GM21447 (cell line): ENCODE measurements around the gene FCAR.
"Not testable (repeated sequence)": the region's sequence is repeated elsewhere in the genome, so short reads cannot be mapped to it uniquely, and the experiment has no call there.

ENCODE experiments used
- ATAC-seq: cut with Tn5 transposase; IDR thresholded peaks from one replicate; pipeline ENCODE4 v1.9.1; 2021; ENCODE audit not compliant: unreplicated experiment

FCAR gene

DNA sequence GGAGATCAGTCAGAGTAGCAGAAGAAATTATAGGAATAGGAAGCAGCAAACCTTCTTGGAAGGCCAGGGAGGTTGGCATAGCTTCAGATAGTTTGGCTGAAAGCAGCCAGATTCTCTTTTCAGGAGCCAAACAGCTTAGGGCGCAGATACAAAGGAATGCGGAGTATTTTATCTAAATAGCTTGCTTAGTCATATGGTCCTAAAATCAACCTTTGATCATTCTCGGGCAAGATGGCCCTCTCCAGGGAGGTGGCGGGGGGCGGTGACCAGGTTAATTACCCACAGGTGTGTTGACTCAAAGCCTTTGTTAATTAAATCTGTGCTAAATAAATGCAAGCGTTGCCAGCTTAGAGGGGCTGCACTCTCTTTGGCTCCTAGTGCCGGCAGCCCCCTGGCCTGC is 19.4 kb downstream of the FCAR start:
- ATAC-seq, result no peak

DNA sequence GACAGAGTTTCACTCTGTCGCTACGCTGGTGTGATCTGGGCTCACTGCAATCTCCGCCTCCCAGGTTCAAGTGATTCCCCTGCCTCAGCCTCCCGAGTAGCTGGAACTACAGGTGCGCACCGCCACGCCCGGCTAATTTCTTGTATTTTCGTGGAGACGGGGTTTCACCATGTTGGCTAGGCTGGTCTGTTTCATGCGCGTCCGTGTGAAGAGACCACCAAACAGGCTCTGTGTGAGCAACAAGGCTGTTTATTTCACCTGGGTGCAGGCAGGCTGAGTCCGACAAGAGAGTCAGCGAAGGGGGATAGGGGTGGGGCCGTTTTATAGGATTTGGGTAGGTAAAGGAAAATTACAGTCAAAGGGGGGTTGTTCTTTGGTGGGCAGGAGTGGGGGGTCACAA is 20.1 kb downstream of the FCAR start:
- ATAC-seq, result not testable (repeated sequence)

DNA sequence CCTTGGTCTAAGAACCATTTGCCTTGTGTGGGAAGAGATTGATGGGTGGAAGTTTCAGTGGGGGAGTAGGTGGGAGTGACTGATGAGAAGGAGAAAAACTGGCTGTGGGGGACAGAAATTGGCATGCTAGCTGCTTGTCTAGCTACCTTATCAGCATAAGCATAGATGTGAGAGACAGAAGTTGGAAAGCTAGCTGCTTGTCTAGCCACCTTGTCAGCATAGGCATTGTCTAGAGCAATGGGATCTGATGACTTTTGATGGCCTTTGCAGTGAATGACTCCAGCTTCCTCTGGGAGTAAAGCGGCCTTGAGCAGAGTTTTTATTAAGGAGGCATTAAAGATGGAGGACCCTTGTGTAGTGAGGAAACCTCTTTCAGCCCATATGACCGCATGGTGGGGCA is 22.0 kb downstream of the FCAR start:
- no peak for ATAC-seq

DNA sequence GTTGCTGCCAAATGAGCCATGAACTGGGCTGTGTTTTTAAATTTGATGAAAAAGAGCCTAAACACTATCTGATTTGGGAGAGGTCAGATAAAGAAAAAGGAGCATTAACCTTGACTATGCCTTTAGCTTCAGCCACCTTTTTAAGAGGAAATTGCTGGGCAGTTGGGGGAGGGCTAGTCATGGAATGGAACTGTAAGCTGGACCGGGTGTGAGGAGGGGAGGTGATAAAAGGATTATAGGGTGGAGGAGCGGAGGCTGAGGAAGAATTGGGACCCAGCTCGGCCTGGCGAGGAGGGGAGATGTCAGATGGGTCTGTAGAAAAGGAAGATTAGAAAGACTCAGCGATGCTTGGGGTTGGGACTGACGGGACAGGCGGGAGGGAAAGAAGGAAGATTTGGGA is 24.6 kb downstream of the FCAR start:
- ATAC-seq, result not testable (repeated sequence)

DNA sequence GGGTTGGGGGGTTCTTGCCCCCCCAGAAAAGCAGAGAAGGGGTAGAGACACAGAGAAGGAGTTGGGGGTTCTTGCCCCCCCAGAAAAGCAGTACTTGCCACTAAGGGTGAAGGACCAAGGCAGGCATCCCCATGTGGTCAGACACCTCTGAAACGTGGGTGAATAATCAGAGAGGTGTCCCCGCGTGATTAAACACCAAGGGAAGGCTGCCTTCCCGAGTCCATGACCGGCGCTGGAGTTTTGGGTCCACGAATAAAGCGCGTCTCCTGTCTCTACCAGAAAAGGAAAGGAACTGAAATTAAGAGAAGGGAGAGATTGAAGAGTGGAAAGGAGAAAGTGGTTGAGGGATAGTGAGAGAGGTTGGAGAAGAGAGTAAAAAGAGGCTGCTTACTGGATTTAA is 25.6 kb downstream of the FCAR start:
- not testable (repeated sequence) for ATAC-seq

DNA sequence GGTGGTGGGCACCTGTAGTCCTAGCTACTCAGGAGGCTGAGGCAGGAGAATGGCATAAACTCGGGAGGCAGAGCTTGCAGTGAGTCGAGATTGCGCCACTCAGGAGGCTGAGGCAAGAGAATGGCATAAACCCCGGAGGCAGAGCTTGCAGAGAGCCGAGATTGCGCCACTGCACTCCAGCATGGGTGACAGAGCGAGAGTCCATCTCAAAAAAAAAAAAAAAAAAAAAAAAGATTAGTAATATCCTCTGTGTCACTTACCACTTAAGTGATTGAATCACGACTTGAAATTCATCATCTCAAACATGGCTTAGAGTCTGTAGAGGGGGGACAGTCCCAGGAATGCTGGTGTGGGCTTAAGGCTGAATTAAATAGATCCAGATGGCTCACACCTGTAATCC is 27.1 kb downstream of the FCAR start:
- not testable (repeated sequence) for ATAC-seq

DNA sequence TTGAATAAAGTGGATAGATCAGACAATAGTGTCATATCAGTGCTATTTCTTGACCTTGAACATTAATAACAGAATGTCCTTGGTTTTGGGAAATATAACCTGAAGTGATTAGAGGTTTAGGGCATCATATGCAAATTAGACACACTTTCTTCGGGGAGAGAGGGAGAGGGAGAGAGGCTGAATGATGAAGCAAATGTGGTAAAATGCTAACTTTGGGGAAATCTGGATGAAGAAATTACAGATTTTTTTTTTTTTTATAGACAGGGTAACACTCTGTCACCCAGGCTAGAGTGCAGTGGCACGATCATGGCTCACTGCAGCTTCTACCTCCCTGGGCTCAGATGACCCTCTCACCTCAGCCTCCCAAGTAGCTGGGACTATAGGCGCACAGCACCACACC is 28.0 kb downstream of the FCAR start:
- ATAC-seq, result no peak

DNA sequence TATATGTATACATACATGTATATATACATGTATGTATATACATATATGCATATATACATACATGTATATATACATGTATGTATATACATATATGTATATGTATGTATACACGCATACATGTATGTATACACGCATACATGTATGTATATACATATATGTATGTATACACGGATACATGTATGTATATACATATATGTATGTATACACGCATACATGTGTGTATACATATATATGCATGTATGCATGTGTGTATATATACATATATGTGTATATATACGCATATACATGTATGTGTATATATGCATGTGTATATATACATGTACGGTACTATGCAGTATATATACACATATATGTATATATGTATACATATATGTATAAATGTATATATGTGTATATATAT is 29.3 kb downstream of the FCAR start:
- ATAC-seq, result no peak

DNA sequence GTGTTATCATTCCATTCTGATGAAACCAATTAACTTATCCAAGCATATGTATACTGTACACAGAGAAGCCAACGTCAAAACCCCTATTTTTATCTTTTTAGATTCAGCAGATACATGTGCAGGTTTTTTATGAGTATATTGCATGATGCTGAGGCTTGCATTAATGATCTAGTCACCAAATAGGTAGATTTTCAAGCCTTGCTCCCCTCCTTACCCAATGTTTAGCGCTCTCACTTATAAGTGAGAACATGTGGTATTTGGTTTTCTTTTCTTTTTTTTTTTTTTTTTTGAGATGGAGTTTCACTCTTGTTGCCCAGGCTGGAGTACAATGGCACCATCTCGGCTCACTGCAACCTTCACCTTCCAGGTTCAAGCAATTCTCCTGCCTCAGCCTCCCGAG is 30.2 kb downstream of the FCAR start:
- ATAC-seq, result not testable (repeated sequence)

DNA sequence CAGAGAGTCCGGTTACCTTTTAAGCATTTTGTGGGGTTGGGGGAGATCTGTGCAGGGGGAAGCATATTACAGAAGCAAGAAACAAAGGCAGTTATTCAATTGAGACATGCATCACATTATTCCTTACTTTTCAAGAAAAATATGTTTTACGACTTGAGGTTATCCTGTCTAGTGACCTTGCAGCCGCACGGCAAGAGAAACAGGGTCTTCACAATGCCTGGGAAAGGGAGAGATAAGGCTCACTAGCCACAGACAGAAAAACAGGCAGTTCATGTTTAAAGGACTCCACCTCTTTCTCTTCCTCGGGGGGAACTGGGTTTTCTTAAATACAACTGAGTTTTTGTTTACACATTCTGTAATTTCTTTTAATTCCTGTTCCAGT is 31.4 kb downstream of the FCAR start:
- ATAC-seq, result no peak

DNA sequence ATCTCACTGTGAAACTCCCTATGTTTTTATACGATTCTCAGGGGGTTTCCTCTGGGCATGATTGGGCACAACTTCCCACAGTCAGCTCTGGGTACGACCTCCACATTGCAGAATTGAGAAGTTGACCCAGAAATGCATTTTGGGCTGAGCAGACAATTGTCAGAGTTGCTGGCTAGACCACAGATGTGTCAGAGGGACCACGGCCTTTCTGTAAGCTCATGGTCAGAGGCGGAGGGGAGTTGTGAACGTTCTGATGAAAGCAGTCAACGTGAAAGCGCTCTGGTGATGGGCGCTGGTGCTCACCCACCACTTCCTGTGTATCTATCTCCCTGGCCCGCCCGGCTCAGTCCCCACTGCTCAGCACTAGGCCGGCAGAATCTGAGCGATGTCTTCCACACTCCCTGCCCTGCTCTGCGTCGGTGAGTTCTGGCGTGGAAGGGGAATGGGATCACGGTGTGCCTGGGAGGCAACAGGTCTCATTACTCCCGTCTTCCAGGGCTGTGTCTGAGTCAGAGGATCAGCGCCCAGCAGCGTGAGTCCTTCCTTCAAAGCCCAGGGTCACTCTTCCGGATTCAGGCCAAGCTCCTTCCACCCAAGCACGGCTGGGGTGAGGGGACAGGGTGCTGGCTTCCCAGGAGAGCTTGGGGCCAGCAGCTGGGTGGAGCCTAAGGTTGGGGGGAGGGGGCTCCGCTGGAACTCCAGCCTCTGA is 31.9 kb downstream of the FCAR start, which contains the start of gene NCR1:
TSS of gene NCR1 (plus strand) at position 346 of the 709 bp plus-strand sequence. CDS start at position 386, 40 bp downstream.
- ATAC-seq, result no peak

DNA sequence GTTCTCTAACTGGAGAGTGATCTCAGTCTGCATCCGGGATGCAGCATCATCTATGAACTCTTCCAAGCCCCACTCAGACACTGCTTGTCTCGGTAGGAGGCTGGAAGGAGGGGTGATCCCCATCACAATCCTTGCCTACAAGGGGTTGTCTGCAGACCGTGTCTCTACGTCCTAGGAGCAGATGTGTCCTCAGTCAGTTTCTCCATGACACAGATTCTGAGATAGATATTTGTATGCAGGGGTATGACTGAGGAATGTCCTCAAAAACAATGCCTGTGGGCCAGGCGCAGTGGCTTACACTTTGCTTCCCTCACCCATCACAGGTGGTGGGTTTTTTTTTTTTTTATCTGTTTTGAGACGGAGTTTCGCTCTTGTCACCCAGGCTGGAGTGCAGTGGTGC is 32.8 kb downstream of the FCAR start:
- ATAC-seq, result no peak

DNA sequence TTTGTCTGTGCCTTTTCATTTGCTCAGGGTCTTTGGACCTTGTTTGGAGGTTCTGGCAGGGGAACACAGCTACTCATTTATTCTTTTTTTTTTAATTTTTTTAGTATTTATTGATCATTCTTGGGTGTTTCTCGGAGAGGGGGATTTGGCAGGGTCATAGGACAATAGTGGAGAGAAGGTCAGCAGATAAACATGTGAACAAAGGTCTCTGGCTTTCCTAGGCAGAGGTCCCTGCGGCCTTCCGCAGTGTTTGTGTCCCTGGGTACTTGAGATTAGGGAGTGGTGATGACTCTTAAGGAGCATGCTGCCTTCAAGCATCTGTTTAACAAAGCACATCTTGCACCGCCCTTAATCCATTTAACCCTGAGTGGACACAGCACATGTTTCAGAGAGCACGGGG is 33.9 kb downstream of the FCAR start:
- ATAC-seq, result not testable (repeated sequence)

DNA sequence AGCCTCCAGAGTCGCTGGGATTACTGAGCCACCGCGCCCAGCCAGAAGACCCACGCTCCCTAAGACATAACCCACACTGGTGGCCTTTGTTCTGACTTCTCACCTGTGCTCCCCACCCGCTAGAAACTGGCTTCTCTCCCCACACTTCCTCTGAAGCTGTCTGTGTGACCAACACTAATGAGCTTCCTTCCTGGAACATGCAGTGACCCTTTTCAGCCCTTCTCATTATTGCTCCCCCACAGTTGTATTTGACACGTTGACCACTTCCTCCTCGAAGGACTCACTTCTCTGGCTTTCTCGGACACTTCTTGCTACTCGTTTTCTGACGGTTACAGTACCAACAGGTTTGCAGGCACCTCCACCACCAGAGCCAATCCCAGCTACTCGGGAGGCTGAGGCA is 42.8 kb downstream of the FCAR start:
- no peak for ATAC-seq

DNA sequence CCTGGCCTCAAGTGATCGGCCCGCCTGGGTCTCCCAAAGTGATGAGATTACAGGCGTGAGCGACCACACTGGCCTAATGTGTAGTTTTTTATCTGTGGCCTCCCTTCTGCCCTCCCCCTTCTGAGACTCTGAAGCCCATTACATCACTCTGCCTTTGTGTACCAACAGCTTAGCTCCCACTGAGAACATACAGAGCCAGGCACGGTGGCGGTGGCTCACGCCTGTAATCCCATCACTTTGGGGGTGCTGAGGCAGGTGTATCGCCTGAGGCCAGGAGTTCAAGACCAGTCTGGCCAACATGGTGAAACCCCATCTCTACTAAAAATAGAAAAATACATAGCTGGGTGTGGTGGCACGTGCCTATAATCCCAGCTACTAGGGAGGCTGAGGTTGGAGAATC is 44.5 kb downstream of the FCAR start:
- ATAC-seq, result no peak

DNA sequence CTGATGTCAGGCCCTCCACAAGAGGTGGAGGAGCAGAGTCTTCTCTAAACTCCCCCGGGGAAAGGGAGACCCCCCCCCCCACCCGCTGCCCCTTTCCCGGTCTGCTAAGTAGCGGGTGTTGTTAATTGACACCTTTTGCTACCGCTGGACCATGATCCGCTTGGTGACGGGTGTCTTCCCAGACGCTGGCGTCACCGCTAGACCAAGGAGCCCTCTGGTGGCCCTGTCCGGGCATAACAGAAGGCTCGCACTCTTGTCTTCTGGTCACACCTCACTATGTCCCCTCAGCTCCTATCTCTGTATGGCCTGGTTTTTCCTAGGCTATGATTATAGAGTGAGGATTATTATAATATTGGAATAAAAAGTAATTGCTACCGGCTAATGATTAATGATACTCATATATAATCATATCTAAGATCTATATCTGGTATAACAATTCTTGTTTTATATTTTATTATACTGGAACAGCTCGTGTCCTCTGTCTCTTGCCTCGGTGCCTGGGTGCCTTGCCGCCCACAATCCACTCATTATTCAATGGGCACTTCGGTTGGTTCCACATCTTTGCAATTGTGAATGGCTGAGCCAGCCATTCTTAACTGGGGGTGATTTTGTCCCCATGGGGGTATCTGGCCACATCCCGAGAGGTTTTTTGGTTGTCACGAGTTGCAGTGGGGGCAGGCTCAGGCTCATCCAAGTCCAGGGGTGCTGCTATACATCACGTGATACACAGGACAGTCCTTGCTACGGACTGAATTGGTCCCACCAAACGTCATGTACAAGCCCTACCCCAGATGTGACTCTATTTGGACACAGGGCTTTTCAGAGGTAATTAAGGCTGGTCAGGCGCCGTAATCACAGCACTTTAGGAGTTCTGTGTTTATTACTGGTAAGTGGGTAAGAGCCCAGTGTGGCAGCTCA is 45.9 kb downstream of the FCAR start:
- ATAC-seq, result not testable (repeated sequence)

DNA sequence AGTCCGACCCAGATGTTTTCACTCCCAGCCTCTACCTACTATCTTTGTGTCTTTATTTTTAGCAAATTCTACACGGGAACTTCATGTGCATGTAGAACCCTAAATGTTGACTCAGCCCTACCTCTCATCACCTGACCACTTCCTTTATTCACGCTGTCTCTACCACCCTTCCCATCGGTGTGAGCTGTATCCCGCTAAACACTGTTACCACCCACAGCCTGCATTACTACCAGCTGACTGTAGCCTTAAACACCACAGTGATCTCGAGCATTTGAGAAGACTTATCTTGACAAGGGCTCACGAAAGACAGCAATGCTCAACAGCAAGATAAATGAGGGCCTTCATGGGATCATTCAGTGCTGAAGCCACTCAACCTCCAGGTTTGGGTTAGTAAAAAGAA is 47.0 kb downstream of the FCAR start:
- ATAC-seq, result no peak

DNA sequence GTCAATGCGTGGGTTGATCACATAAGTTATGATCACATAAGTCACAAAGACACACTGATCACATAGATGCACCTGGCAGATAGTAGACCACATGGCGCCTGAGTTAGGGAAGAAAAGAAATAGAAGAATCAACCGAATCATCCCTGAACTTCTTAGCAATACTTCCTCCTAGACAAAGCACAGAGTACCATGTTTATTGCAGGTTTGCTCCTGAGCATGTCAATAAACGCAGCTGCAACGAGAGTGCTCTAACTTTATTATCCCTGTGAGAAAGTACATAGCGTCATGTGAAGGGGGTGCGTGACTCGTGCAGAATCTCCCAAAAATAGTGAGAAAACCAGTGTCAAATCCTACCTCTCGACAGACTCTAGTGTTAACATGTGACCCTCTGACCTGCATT is 49.2 kb downstream of the FCAR start:
- ATAC-seq, result no peak

DNA sequence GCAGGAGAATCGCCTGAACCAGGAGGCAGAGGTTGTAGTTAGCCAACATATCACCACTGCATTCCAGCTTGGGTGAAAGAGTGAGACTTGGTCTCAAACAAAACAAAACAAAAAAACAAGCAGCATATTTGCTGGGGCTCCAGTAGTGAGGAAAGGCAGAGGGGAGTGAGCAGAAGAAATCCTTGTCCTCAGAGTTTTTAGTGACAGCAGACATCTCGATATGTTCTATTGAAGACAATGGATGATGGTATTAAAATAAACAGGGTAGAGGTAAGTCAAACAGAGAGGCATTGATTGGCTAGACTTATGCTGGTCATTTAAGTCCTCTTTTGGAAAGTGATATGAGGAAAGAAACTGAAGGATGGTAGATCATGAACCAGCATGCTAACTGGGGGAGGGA is 54.3 kb downstream of the FCAR start:
- no peak for ATAC-seq

DNA sequence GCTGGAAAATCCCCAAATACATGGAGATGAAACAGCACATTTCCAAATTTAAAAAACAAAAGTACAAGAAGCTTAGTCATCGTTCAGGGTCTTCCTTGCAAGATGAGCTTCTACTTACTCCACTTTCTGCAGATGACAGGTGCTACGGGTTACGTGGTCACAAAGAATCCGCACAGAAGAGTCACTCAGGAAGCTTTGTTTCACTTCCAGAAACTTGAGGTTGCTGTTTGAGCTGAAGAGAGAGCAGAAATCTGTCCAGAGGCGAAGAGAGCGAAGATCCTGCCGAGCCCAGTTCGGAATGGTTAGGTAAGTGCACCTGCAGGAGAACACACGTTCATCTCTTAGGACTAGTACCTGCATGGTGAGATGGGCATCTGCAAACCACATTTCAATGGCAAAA is 63.9 kb downstream of the FCAR start:
- ATAC-seq, result peak; percentile 61

DNA sequence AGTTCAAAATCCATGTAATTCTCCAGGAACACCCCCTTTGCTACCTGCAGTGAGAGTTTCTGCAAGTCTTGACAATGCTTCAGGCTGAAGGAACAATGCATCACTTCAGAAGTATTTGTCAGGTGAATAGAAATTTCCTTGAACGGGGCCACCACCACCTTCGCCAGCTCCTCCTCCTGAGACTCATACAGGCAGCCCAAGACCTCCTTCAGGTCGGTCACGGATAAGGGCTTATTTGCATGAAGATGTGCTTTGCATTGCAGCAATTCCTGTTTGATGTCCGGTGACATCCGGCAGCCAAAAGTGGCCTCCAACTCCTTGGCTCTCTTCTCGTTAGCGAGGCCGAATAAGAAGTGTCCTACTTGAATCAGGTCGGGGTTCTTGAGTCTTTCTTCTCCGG is 64.9 kb downstream of the FCAR start:
- ATAC-seq, result no peak

DNA sequence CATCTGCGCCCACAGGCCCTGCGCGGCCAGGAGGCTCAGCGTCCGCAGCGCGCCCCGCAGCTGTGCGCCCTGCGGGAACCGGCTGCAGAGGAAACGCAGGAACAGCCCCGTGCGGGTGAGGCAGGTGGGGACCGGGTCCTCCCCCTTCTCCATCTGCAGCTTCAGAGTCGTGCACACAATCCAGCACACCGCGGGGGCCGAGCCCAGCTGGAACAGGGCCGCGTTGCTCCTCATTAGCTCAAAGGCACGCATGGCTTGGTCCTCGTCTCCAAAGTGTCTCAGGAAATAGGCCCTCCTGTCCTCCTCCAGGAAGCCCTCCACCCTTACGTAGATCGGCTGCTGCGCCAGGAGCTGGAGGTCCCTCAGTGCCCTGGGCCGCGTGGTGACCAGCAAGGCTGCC is 65.5 kb downstream of the FCAR start:
- not testable (repeated sequence) for ATAC-seq
